Measurements from ENCODE around the gene IQGAP2. TPM values are rescaled to one million over a fixed set of nuclear protein-coding genes. Genes with fewer than 3 reads are reported as not detected.

The IQGAP2 gene
- total RNA-seq, 1 experiment from 2014 or later, result 13.4 TPM

DNA sequence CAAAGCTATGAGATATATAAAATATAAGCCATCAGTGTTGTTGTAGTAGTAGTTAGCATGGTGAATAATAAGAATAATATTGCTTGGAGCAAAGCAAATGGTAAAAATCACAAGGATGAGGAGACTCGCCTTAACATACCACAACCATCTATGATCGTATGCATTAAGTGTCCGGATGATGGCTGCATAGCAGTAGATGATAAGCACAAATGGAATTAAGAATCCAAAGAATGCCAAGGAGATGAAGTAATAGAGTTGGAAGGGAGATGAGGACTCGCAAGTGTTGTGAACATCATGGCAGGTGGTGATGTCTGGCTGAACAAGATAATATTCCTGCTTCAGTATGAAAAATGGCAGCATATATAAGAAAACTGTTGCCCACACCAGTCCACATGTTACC lies 214.6 kb downstream of the IQGAP2 start:
- DNase-seq, result no peak
- intact Hi-C loops (cut with micrococcal nuclease; ENCODE audit: unreplicated experiment), result no loop called here
- H3K27ac Mint-ChIP-seq (ENCODE audit: unreplicated experiment), result no peak overlapping the region
- CTCF ChIA-PET, result no interaction called here
- H3K4me1 Mint-ChIP-seq (ENCODE audit: low read depth, unreplicated experiment), result no peaks in the 10 kb centered on the region
- no peaks in the 10 kb centered on the region for H3K27me3 Mint-ChIP-seq (ENCODE audit: unreplicated experiment)
- no peaks in the 10 kb centered on the region for H3K36me3 Mint-ChIP-seq (ENCODE audit: insufficient read depth, unreplicated experiment)
- TF ChIP-seq, protein P1, sequence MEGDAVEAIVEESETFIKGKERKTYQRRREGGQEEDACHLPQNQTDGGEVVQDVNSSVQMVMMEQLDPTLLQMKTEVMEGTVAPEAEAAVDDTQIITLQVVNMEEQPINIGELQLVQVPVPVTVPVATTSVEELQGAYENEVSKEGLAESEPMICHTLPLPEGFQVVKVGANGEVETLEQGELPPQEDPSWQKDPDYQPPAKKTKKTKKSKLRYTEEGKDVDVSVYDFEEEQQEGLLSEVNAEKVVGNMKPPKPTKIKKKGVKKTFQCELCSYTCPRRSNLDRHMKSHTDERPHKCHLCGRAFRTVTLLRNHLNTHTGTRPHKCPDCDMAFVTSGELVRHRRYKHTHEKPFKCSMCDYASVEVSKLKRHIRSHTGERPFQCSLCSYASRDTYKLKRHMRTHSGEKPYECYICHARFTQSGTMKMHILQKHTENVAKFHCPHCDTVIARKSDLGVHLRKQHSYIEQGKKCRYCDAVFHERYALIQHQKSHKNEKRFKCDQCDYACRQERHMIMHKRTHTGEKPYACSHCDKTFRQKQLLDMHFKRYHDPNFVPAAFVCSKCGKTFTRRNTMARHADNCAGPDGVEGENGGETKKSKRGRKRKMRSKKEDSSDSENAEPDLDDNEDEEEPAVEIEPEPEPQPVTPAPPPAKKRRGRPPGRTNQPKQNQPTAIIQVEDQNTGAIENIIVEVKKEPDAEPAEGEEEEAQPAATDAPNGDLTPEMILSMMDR (IDR thresholded peaks at IDR 0.05; ENCODE audit: unreplicated experiment), result no peak
- H3K9me3 Mint-ChIP-seq (ENCODE audit: low read depth, unreplicated experiment), result no peaks in the 10 kb centered on the region
- no peak overlapping the region for H3K4me3 Mint-ChIP-seq (ENCODE audit: low read depth, unreplicated experiment)
- BruUV-seq (replicated peaks), result no TSS peak

DNA sequence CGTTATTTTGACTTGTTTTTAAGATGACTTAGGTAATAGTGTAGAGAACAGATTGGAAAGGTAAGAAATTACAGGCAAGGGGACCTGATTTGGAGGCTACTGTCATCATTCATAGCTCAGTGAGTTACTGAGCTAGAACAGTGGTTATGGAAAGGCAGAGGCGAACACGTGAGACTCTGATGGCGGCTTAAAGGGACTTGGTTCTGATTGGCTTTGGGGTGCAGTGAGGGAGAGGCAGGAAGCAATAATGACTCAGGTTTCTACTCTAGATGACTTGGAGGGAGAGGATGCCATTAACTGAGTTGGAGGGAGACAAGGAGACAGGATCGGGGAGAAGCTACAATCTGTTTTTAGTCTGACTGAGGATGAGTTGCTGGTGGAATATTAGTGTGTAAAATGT lies 217.1 kb downstream of the IQGAP2 start:
- intact Hi-C loops (cut with micrococcal nuclease; ENCODE audit: unreplicated experiment), result no loop called here
- Mint-ChIP-seq H3K36me3 (ENCODE audit: insufficient read depth, unreplicated experiment) (no peaks in the 10 kb centered on the region), H3K27ac (ENCODE audit: unreplicated experiment) (no peak overlapping the region), H3K4me1 (ENCODE audit: low read depth, unreplicated experiment) (no peaks in the 10 kb centered on the region), H3K9me3 (ENCODE audit: low read depth, unreplicated experiment) (no peaks in the 10 kb centered on the region), H3K4me3 (ENCODE audit: low read depth, unreplicated experiment) (no peak overlapping the region), H3K27me3 (ENCODE audit: unreplicated experiment) (no peaks in the 10 kb centered on the region)
- no peak for DNase-seq
- TF ChIP-seq, protein P1 (IDR thresholded peaks at IDR 0.05; ENCODE audit: unreplicated experiment), result no peak
- CTCF ChIA-PET, result no interaction called here
- BruUV-seq (replicated peaks), result no TSS peak

GRCh38 chr5:76622076-76622475 lies 219.0 kb downstream of the IQGAP2 start:
- Mint-ChIP-seq H3K4me1 (ENCODE audit: low read depth, unreplicated experiment) (no peaks in the 10 kb centered on the region), H3K36me3 (ENCODE audit: insufficient read depth, unreplicated experiment) (no peaks in the 10 kb centered on the region), H3K27me3 (ENCODE audit: unreplicated experiment) (no peaks in the 10 kb centered on the region), H3K27ac (ENCODE audit: unreplicated experiment) (no peak overlapping the region), H3K4me3 (ENCODE audit: low read depth, unreplicated experiment) (no peak overlapping the region), H3K9me3 (ENCODE audit: low read depth, unreplicated experiment) (no peaks in the 10 kb centered on the region)
- TF ChIP-seq, protein P1 (IDR thresholded peaks at IDR 0.05; ENCODE audit: unreplicated experiment), result no peak
- no TSS peak for BruUV-seq (replicated peaks)
- CTCF ChIA-PET, result no interaction called here
- intact Hi-C loops (cut with micrococcal nuclease; ENCODE audit: unreplicated experiment), result no loop called here
- no peak for DNase-seq

GRCh38 chr5:76622973-76623596 lies 220.0 kb downstream of the IQGAP2 start, which contains the start of gene F2RL2:
Gene F2RL2 (minus strand): TSS chr5:76623403. CDS start chr5:76623230, 173 bp downstream.
- no peak within 1 kb of the TSS for H3K27ac Mint-ChIP-seq (ENCODE audit: unreplicated experiment)
- no peaks in the 10 kb centered on the region for H3K4me1 Mint-ChIP-seq (ENCODE audit: low read depth, unreplicated experiment)
- no peak for DNase-seq
- H3K9me3 Mint-ChIP-seq (ENCODE audit: low read depth, unreplicated experiment), result no peaks in the 10 kb centered on the region
- H3K27me3 Mint-ChIP-seq (ENCODE audit: unreplicated experiment), result no peaks in the 10 kb centered on the region
- no peaks in the 10 kb centered on the region for H3K36me3 Mint-ChIP-seq (ENCODE audit: insufficient read depth, unreplicated experiment)
- intact Hi-C loops (cut with micrococcal nuclease; ENCODE audit: unreplicated experiment), result no loop called here
- CTCF ChIA-PET, result no interaction called here
- no peak within 1 kb of the TSS for H3K4me3 Mint-ChIP-seq (ENCODE audit: low read depth, unreplicated experiment)
- BruUV-seq (replicated peaks), result no TSS peak
- TF ChIP-seq, protein P1 (IDR thresholded peaks at IDR 0.05; ENCODE audit: unreplicated experiment), result no peak

Measured in Calu3 (cell line).